ENCODE results near the gene MTMR2. TPM values are rescaled to one million over a fixed set of nuclear protein-coding genes. Genes with fewer than 3 reads are reported as not detected.

Gene MTMR2
- total RNA-seq, 1 donor from 2014 or later: 68.0 TPM

GRCh38 chr11:95916049-95916448, 7.9 kb downstream of the MTMR2 start:
- peaks cover 20% of the 10 kb centered on the region for H4K20me1 ChIP-seq (ENCODE audit: insufficient read depth, low read length)
- no peaks in the 10 kb centered on the region for H3K36me3 ChIP-seq (ENCODE audit: insufficient read depth, low read length)
- H3K4me3 Mint-ChIP-seq (ENCODE audit: unreplicated experiment): no peak overlapping the region
- no peak overlapping the region for H3K27ac ChIP-seq (ENCODE audit: low read depth, low read length)
- no peak overlapping the region for H2AFZ ChIP-seq (ENCODE audit: low read depth, low read length)
- no peak overlapping the region for H3K4me2 ChIP-seq (ENCODE audit: low read length)
- no peak for DNase-seq (ENCODE audit: low read depth)
- no peaks in the 10 kb centered on the region for H3K27me3 ChIP-seq (ENCODE audit: insufficient read depth, low read length)
- peaks cover 91% of the 10 kb centered on the region for H3K79me2 ChIP-seq (ENCODE audit: insufficient read depth, low read length)
- H3K27ac Mint-ChIP-seq (ENCODE audit: unreplicated experiment): no peak overlapping the region
- TF ChIP-seq, protein P1, sequence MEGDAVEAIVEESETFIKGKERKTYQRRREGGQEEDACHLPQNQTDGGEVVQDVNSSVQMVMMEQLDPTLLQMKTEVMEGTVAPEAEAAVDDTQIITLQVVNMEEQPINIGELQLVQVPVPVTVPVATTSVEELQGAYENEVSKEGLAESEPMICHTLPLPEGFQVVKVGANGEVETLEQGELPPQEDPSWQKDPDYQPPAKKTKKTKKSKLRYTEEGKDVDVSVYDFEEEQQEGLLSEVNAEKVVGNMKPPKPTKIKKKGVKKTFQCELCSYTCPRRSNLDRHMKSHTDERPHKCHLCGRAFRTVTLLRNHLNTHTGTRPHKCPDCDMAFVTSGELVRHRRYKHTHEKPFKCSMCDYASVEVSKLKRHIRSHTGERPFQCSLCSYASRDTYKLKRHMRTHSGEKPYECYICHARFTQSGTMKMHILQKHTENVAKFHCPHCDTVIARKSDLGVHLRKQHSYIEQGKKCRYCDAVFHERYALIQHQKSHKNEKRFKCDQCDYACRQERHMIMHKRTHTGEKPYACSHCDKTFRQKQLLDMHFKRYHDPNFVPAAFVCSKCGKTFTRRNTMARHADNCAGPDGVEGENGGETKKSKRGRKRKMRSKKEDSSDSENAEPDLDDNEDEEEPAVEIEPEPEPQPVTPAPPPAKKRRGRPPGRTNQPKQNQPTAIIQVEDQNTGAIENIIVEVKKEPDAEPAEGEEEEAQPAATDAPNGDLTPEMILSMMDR (IDR thresholded peaks at IDR 0.05; ENCODE audit: insufficient read depth, low read depth, low read length): no peak
- TF ChIP-seq EZH2 (IDR thresholded peaks at IDR 0.05; ENCODE audit: insufficient read depth, low read length): no peak
- no peak for FAIRE-seq
- H3K9ac ChIP-seq (ENCODE audit: low read length): no peak overlapping the region
- H3K4me3 ChIP-seq (ENCODE audit: insufficient read depth, low read depth, low read length): no peak overlapping the region
- no peaks in the 10 kb centered on the region for H3K9me3 ChIP-seq (ENCODE audit: insufficient read depth, low read depth, low read length)
- H3K27me3 Mint-ChIP-seq (ENCODE audit: low read depth, unreplicated experiment): no peaks in the 10 kb centered on the region
- H3K4me1 Mint-ChIP-seq (ENCODE audit: low read depth, unreplicated experiment): peaks cover 31% of the 10 kb centered on the region
- no peaks in the 10 kb centered on the region for H3K9me3 Mint-ChIP-seq (ENCODE audit: unreplicated experiment)
- peaks cover 3% of the 10 kb centered on the region for H3K36me3 Mint-ChIP-seq (ENCODE audit: low read depth, unreplicated experiment)
- H3K4me1 ChIP-seq (ENCODE audit: insufficient read depth, low read length): peaks cover 14% of the 10 kb centered on the region

DNA sequence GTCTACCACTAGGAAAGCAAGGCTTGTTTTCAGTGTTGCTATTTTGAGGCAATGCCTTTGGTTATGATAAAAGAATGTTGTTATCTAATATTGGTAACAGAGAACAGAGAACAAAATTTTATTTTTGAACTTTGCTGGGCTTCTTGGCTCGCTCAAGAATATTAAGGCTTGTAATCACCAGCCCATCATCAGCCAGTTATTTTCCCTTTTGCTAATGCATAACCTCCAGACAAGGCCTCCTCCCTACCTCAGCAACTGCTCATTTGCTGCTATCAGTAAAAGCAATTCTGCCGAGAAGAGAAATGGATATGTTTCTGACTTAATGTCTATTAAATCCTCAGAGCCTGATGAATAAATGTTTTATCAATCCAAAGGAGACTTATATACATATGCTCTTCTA, 8.9 kb downstream of the MTMR2 start:
- Mint-ChIP-seq H3K27ac (ENCODE audit: unreplicated experiment) (no peak overlapping the region), H3K9me3 (ENCODE audit: unreplicated experiment) (no peaks in the 10 kb centered on the region), H3K27me3 (ENCODE audit: low read depth, unreplicated experiment) (no peaks in the 10 kb centered on the region), H3K4me3 (ENCODE audit: unreplicated experiment) (no peak overlapping the region), H3K36me3 (ENCODE audit: low read depth, unreplicated experiment) (peaks cover 3% of the 10 kb centered on the region), H3K4me1 (ENCODE audit: low read depth, unreplicated experiment) (peaks cover 31% of the 10 kb centered on the region)
- Histone ChIP-seq H3K27ac (ENCODE audit: low read depth, low read length) (no peak overlapping the region), H3K36me3 (ENCODE audit: insufficient read depth, low read length) (no peaks in the 10 kb centered on the region), H3K9ac (ENCODE audit: low read length) (no peak overlapping the region), H3K4me2 (ENCODE audit: low read length) (no peak overlapping the region), H3K27me3 (ENCODE audit: insufficient read depth, low read length) (no peaks in the 10 kb centered on the region), H3K79me2 (ENCODE audit: insufficient read depth, low read length) (peaks cover 91% of the 10 kb centered on the region), H3K4me3 (ENCODE audit: insufficient read depth, low read depth, low read length) (no peak overlapping the region), H3K9me3 (ENCODE audit: insufficient read depth, low read depth, low read length) (no peaks in the 10 kb centered on the region), H3K4me1 (ENCODE audit: insufficient read depth, low read length) (peaks cover 14% of the 10 kb centered on the region), H4K20me1 (ENCODE audit: insufficient read depth, low read length) (peaks cover 16% of the 10 kb centered on the region), H2AFZ (ENCODE audit: low read depth, low read length) (no peak overlapping the region)
- DNase-seq (ENCODE audit: low read depth) (peak; percentile 36), FAIRE-seq (no peak)
- no peak for TF ChIP-seq EZH2 (IDR thresholded peaks at IDR 0.05; ENCODE audit: insufficient read depth, low read length)
- TF ChIP-seq, protein P1 (IDR thresholded peaks at IDR 0.05; ENCODE audit: insufficient read depth, low read depth, low read length): no peak

DNA sequence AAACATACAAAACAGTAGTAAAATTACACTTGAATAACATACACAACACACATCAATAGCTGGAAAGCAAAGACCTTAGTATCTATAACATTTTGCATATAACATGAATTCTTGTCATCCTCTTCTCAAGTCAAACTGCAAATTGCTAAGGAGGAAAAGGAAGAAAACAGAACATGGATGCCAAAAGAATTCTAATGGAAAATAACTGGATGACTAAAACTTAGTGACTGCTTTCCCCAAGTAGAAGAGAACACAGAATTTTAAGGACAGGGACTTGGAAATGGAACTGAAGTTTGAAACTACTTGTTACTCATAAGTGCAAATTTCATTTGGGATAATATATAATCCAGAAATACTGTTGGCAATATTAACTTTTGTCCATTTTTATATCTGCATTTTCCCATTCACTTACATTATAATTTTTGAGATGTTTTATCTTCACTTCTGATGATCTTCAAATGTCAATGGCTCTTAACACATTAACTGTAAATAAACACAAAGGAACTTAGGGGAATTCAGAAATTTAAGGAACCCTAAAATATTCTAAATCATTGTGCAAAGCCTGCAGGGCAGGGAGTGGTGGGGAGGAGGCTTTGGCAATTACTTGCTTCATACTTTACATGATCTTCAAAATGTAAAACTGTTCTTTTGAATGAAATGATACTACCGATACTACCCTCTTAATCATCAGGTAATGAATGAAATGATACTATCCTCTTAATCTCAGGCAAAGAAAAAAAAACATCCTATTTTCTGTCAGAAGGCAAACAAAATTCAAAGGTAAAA, 9.9 kb downstream of the MTMR2 start:
- no peak for FAIRE-seq
- peaks cover 3% of the 10 kb centered on the region for H3K36me3 Mint-ChIP-seq (ENCODE audit: low read depth, unreplicated experiment)

More for the DNA sequence above, 9.9 kb downstream of the MTMR2 start:
- H2AFZ ChIP-seq (ENCODE audit: low read depth, low read length): no peak overlapping the region
- H3K4me2 ChIP-seq (ENCODE audit: low read length): peak overlapping the region; percentile 2
- no peaks in the 10 kb centered on the region for H3K36me3 ChIP-seq (ENCODE audit: insufficient read depth, low read length)
- Mint-ChIP-seq H3K4me1 (ENCODE audit: low read depth, unreplicated experiment) (peaks cover 31% of the 10 kb centered on the region), H3K27ac (ENCODE audit: unreplicated experiment) (no peak overlapping the region), H3K4me3 (ENCODE audit: unreplicated experiment) (no peak overlapping the region), H3K27me3 (ENCODE audit: low read depth, unreplicated experiment) (no peaks in the 10 kb centered on the region), H3K9me3 (ENCODE audit: unreplicated experiment) (no peaks in the 10 kb centered on the region)
- no peak for DNase-seq (ENCODE audit: low read depth)
- H3K9ac ChIP-seq (ENCODE audit: low read length): no peak overlapping the region
- H3K9me3 ChIP-seq (ENCODE audit: insufficient read depth, low read depth, low read length): no peaks in the 10 kb centered on the region
- peaks cover 11% of the 10 kb centered on the region for H4K20me1 ChIP-seq (ENCODE audit: insufficient read depth, low read length)
- H3K79me2 ChIP-seq (ENCODE audit: insufficient read depth, low read length): peaks cover 91% of the 10 kb centered on the region
- H3K4me3 ChIP-seq (ENCODE audit: insufficient read depth, low read depth, low read length): no peak overlapping the region
- H3K4me1 ChIP-seq (ENCODE audit: insufficient read depth, low read length): peaks cover 19% of the 10 kb centered on the region
- peak overlapping the region; percentile 17 for H3K27ac ChIP-seq (ENCODE audit: low read depth, low read length)
- H3K27me3 ChIP-seq (ENCODE audit: insufficient read depth, low read length): no peaks in the 10 kb centered on the region
- no peak for TF ChIP-seq EZH2 (IDR thresholded peaks at IDR 0.05; ENCODE audit: insufficient read depth, low read length)
- TF ChIP-seq, protein P1 (IDR thresholded peaks at IDR 0.05; ENCODE audit: insufficient read depth, low read depth, low read length): no peak
